ENCODE data around the gene HABP4. TPM values are rescaled to one million over a fixed set of nuclear protein-coding genes. Genes with fewer than 3 reads are reported as not detected.

Gene HABP4
- total and polyA plus RNA-seq, 4 donors = 1.1 to 4.0 (median 2.9) TPM

DNA sequence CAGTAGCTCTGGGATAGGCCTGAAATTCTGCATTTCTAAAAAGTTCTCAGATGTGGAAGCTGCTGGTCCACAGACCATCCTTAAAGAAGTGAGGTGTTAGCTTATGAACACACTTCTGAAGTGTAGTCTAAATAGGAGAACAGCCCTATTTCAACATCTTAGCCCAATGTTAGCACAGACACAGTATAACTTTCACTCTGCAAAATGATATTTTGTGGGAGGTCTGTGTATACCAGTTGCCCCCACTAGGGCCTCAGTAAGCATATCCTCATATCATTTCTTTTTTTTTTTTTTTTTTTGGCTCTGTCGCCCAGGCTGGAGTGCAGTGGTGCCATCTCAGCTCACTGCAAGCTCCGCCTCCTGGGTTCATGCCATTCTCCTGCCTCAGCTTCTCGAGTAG, 7.5 kb upstream of the HABP4 start:
- TF ChIP-seq, protein P1, sequence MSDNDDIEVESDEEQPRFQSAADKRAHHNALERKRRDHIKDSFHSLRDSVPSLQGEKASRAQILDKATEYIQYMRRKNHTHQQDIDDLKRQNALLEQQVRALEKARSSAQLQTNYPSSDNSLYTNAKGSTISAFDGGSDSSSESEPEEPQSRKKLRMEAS (IDR thresholded peaks at IDR 0.05) = no peak
- TF ChIP-seq RXRA (IDR thresholded peaks at IDR 0.05) = no peak
- no peak for TF ChIP-seq TAF1 (conservative IDR thresholded peaks at IDR 0.05)
- no peak for TF ChIP-seq HNF4G (IDR thresholded peaks at IDR 0.05)
- Histone ChIP-seq H3K4me1 (ENCODE audit: control insufficient read depth in 4 of 4, insufficient read depth in 4 of 4, low read length in 3 of 4) (no peaks in the 10 kb centered on the region), H3K36me3 (ENCODE audit: control insufficient read depth in 4 of 4, insufficient read depth in 3 of 4, low read depth in 1 of 4, low read length in 3 of 4) (no peaks in the 10 kb centered on the region), H3K27ac (ENCODE audit: low read depth in 1 of 2, low read length in 2 of 2) (no peak overlapping the region), H3K27me3 (ENCODE audit: control insufficient read depth in 4 of 4, insufficient read depth in 4 of 4, low read length in 3 of 4) (no peaks in the 10 kb centered on the region), H3K4me3 (ENCODE audit: low read depth in 1 of 3, low read length in 3 of 3) (no peak overlapping the region), H3K9me3 (ENCODE audit: control insufficient read depth in 4 of 4, low read length in 3 of 4) (no peaks in the 10 kb centered on the region), H3K9ac (ENCODE audit: low read depth in 1 of 2, low read length in 2 of 2) (no peak overlapping the region)
- DNase-seq (ENCODE audit: low spot score) = no peak
- 84% methylated on average over 3 of the region's 3 CpGs for WGBS

DNA sequence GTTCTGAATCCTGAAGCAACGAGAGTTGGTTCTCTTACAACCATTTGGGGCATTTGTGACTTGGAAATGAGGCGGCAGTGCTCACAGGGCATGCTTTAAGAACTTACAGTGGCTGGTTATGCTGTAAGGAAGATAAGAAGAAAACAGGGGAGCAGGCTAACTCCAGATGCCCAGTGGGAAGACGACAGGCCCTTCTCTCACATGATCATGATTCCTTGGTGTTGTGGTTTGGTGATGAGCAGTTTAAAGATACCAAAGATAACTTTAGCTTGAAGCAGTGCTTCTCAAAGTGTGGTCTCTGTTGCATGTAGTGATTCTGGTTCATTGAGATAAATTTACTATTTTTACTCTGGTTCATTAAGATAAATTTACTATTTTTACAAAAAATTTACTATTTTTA, 2.6 kb upstream of the HABP4 start:
- TF ChIP-seq JUND (IDR thresholded peaks at IDR 0.05) (no peak), RAD21 (IDR thresholded peaks at IDR 0.05) (no peak), RXRA (IDR thresholded peaks at IDR 0.05) (no peak), SP1 (IDR thresholded peaks at IDR 0.05) (no peak), HNF4A (conservative IDR thresholded peaks at IDR 0.05) (no peak), EGR1 (IDR thresholded peaks at IDR 0.05; ENCODE audit: low read depth in 2 of 2) (no peak), NR2F2 (IDR thresholded peaks at IDR 0.05) (no peak), HNF4G (IDR thresholded peaks at IDR 0.05) (no peak), GABPA (IDR thresholded peaks at IDR 0.05 in 1 of 2, conservative IDR thresholded peaks at IDR 0.05 in 1 of 2) (no peak)
- TF ChIP-seq, protein P1 (IDR thresholded peaks at IDR 0.05) = no peak
- TF ChIP-seq, protein P2, sequence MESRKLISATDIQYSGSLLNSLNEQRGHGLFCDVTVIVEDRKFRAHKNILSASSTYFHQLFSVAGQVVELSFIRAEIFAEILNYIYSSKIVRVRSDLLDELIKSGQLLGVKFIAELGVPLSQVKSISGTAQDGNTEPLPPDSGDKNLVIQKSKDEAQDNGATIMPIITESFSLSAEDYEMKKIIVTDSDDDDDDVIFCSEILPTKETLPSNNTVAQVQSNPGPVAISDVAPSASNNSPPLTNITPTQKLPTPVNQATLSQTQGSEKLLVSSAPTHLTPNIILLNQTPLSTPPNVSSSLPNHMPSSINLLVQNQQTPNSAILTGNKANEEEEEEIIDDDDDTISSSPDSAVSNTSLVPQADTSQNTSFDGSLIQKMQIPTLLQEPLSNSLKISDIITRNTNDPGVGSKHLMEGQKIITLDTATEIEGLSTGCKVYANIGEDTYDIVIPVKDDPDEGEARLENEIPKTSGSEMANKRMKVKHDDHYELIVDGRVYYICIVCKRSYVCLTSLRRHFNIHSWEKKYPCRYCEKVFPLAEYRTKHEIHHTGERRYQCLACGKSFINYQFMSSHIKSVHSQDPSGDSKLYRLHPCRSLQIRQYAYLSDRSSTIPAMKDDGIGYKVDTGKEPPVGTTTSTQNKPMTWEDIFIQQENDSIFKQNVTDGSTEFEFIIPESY (IDR thresholded peaks at IDR 0.05) = no peak
- TF ChIP-seq, protein P3, sequence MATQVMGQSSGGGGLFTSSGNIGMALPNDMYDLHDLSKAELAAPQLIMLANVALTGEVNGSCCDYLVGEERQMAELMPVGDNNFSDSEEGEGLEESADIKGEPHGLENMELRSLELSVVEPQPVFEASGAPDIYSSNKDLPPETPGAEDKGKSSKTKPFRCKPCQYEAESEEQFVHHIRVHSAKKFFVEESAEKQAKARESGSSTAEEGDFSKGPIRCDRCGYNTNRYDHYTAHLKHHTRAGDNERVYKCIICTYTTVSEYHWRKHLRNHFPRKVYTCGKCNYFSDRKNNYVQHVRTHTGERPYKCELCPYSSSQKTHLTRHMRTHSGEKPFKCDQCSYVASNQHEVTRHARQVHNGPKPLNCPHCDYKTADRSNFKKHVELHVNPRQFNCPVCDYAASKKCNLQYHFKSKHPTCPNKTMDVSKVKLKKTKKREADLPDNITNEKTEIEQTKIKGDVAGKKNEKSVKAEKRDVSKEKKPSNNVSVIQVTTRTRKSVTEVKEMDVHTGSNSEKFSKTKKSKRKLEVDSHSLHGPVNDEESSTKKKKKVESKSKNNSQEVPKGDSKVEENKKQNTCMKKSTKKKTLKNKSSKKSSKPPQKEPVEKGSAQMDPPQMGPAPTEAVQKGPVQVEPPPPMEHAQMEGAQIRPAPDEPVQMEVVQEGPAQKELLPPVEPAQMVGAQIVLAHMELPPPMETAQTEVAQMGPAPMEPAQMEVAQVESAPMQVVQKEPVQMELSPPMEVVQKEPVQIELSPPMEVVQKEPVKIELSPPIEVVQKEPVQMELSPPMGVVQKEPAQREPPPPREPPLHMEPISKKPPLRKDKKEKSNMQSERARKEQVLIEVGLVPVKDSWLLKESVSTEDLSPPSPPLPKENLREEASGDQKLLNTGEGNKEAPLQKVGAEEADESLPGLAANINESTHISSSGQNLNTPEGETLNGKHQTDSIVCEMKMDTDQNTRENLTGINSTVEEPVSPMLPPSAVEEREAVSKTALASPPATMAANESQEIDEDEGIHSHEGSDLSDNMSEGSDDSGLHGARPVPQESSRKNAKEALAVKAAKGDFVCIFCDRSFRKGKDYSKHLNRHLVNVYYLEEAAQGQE (IDR thresholded peaks at IDR 0.05) = no peak
- TF ChIP-seq, protein P4, sequence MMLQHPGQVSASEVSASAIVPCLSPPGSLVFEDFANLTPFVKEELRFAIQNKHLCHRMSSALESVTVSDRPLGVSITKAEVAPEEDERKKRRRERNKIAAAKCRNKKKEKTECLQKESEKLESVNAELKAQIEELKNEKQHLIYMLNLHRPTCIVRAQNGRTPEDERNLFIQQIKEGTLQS (IDR thresholded peaks at IDR 0.05) = no peak
- Histone ChIP-seq H3K36me3 (ENCODE audit: control insufficient read depth in 4 of 4, insufficient read depth in 3 of 4, low read depth in 1 of 4, low read length in 3 of 4) (no peaks in the 10 kb centered on the region), H3K27me3 (ENCODE audit: control insufficient read depth in 4 of 4, insufficient read depth in 4 of 4, low read length in 3 of 4) (no peaks in the 10 kb centered on the region), H3K27ac (ENCODE audit: low read depth in 1 of 2, low read length in 2 of 2) (no peak overlapping the region), H3K4me3 (ENCODE audit: low read depth in 1 of 3, low read length in 3 of 3) (no peak overlapping the region), H3K4me1 (ENCODE audit: control insufficient read depth in 4 of 4, insufficient read depth in 4 of 4, low read length in 3 of 4) (peaks cover 0 to 18% (median 9%) of the 10 kb centered on the region in 4 donors), H3K9ac (ENCODE audit: low read depth in 1 of 2, low read length in 2 of 2) (no peak overlapping the region), H3K9me3 (ENCODE audit: control insufficient read depth in 4 of 4, low read length in 3 of 4) (no peaks in the 10 kb centered on the region)
- no peak for DNase-seq (ENCODE audit: low spot score)
- 91% methylated on average over 3 of the region's 3 CpGs for WGBS

Measured in liver (tissue), 9 donors.